DND-41 (cell line): ENCODE data around the gene RMI1.

Experiments used
- CTCF ChIP-seq: IDR thresholded peaks from 2 replicates; pipeline ENCODE4 v1.5.1; 2012; ENCODE audit warnings: borderline replicate concordance, low read length, moderate library complexity, mild to moderate bottlenecking; ENCODE audit not compliant: poor library complexity, severe bottlenecking; ENCODE audit errors: extremely low read depth
- EZH2 ChIP-seq: IDR thresholded peaks from 3 replicates; pipeline ENCODE4 v1.6.1; 2012; ENCODE audit warnings: borderline replicate concordance, low read depth, mild to moderate bottlenecking, moderate library complexity, low read length, inconsistent platforms; ENCODE audit not compliant: severe bottlenecking

- no peak for TF ChIP-seq CTCF
- TF ChIP-seq EZH2 = no peak
Observed at GRCh38 chr9:83999141-83999918, 18.7 kb downstream of the RMI1 start.
